ENCODE data around the gene DHRS9. TPM values are rescaled to one million over a fixed set of nuclear protein-coding genes. Genes with fewer than 3 reads are reported as not detected.

DHRS9 gene
- polyA plus RNA-seq, 2 of the 4 experiments (the other 2 are of a cell fraction): 0.19 to 0.25 TPM

DNA sequence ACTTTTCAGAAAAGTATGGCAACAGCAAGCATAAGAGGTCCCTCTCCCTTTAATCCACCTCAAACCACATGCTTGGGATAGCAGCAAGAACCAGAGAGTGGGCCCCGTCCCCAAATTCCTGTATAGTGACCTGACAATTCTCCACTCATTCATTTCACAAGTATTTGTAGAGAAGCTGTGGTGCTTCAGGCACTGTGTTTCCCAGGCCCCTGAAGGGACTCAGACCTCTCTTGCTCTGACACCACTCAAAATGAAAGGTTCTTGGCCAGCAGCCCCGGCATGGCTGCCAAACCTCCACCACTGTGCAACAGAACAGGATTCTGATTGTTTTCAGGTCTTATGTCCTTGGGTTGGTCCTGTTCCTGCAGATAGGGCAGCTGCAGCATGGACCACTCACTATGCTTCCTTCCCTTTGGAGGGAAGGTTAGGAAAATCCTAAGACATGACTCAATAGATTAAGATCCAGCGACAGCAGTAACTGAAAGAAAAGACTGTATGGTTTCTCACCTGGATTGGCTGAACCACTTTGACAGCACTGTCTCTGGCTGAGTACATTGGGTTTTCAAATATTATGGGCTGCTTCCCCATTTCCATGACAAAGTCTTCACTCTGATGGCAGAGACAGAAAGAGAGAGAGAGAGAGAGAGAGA is 67.6 kb downstream of the DHRS9 start:
- FAIRE-seq (no peak), DNase-seq (ENCODE audit: low read depth in 1 of 2, low spot score in 1 of 2) (no peak), ATAC-seq (no peak)
- Histone ChIP-seq H3K9me3 (no peaks in the 10 kb centered on the region), H3K4me2 (no peak overlapping the region), H3K4me1 (no peaks in the 10 kb centered on the region), H3K4me3 (no peak overlapping the region), H3K27ac (no peak overlapping the region)
- 63% methylated on average over 3 of the region's 3 CpGs for WGBS (ENCODE audit: missing lambda C conversion rate)
- CTCF ChIA-PET: no interaction called here
- POLR2A ChIA-PET: no interaction called here
- TF ChIP-seq FOSB (CRISPR knock-in tag; IDR thresholded peaks at IDR 0.05) (no peak), EP300 (IDR thresholded peaks at IDR 0.05) (no peak), CHD2 (IDR thresholded peaks at IDR 0.05; ENCODE audit: low read length, partially characterized antibody) (no peak), ZFP36 (IDR thresholded peaks at IDR 0.05; ENCODE audit: borderline replicate concordance, partially characterized antibody) (no peak), ZSCAN20 (CRISPR knock-in tag; IDR thresholded peaks at IDR 0.05) (no peak), BHLHE40 (IDR thresholded peaks at IDR 0.05; ENCODE audit: low read depth, low read length) (no peak), CBX8 (IDR thresholded peaks at IDR 0.05) (no peak), CHD4 (IDR thresholded peaks at IDR 0.05; ENCODE audit: borderline replicate concordance) (no peak), KDM1A (IDR thresholded peaks at IDR 0.05; ENCODE audit: low read depth) (no peak), JUNB (IDR thresholded peaks at IDR 0.05) (no peak), HOXA7 (CRISPR knock-in tag; IDR thresholded peaks at IDR 0.05) (no peak)
- TF ChIP-seq, protein P1, sequence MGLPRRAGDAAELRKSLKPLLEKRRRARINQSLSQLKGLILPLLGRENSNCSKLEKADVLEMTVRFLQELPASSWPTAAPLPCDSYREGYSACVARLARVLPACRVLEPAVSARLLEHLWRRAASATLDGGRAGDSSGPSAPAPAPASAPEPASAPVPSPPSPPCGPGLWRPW (IDR thresholded peaks at IDR 0.05): no peak

DNA sequence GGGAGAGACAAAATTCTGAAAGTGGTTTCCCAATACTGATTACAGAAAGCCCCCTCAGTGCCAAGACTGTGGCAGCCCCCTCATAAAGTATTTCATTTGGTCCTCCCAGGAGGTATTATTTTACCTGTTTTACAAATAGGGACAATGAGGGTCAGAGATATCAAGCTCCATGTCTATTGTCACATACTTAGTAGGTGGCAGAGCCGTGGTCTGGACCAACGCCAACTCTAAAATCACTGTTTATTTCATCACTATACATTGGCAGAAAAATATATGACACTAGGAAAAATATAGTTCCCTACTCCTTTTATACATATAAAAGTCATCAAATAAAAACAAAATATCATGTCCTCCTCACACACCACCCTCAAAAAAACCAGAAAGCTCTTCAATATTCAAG is 68.6 kb downstream of the DHRS9 start:
- FAIRE-seq (no peak), DNase-seq (ENCODE audit: low read depth in 1 of 2, low spot score in 1 of 2) (no peak), ATAC-seq (no peak)
- TF ChIP-seq, protein P2, sequence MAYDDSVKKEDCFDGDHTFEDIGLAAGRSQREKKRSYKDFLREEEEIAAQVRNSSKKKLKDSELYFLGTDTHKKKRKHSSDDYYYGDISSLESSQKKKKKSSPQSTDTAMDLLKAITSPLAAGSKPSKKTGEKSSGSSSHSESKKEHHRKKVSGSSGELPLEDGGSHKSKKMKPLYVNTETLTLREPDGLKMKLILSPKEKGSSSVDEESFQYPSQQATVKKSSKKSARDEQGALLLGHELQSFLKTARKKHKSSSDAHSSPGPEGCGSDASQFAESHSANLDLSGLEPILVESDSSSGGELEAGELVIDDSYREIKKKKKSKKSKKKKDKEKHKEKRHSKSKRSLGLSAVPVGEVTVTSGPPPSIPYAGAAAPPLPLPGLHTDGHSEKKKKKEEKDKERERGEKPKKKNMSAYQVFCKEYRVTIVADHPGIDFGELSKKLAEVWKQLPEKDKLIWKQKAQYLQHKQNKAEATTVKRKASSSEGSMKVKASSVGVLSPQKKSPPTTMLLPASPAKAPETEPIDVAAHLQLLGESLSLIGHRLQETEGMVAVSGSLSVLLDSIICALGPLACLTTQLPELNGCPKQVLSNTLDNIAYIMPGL (CRISPR knock-in tag; IDR thresholded peaks at IDR 0.05; ENCODE audit: borderline replicate concordance): no peak
- no peak for TF ChIP-seq NR3C1 (IDR thresholded peaks at IDR 0.05)
- no peak for TF ChIP-seq ZFP36 (IDR thresholded peaks at IDR 0.05; ENCODE audit: borderline replicate concordance, partially characterized antibody)
- TF ChIP-seq RARB (CRISPR knock-in tag; IDR thresholded peaks at IDR 0.05): no peak
- no peak for TF ChIP-seq HOXB13 (CRISPR knock-in tag; IDR thresholded peaks at IDR 0.05; ENCODE audit: low read depth)
- TF ChIP-seq SREBF2 (IDR thresholded peaks at IDR 0.05): no peak
- TF ChIP-seq, protein P3, sequence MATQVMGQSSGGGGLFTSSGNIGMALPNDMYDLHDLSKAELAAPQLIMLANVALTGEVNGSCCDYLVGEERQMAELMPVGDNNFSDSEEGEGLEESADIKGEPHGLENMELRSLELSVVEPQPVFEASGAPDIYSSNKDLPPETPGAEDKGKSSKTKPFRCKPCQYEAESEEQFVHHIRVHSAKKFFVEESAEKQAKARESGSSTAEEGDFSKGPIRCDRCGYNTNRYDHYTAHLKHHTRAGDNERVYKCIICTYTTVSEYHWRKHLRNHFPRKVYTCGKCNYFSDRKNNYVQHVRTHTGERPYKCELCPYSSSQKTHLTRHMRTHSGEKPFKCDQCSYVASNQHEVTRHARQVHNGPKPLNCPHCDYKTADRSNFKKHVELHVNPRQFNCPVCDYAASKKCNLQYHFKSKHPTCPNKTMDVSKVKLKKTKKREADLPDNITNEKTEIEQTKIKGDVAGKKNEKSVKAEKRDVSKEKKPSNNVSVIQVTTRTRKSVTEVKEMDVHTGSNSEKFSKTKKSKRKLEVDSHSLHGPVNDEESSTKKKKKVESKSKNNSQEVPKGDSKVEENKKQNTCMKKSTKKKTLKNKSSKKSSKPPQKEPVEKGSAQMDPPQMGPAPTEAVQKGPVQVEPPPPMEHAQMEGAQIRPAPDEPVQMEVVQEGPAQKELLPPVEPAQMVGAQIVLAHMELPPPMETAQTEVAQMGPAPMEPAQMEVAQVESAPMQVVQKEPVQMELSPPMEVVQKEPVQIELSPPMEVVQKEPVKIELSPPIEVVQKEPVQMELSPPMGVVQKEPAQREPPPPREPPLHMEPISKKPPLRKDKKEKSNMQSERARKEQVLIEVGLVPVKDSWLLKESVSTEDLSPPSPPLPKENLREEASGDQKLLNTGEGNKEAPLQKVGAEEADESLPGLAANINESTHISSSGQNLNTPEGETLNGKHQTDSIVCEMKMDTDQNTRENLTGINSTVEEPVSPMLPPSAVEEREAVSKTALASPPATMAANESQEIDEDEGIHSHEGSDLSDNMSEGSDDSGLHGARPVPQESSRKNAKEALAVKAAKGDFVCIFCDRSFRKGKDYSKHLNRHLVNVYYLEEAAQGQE (IDR thresholded peaks at IDR 0.05): no peak
- TF ChIP-seq, protein P4, sequence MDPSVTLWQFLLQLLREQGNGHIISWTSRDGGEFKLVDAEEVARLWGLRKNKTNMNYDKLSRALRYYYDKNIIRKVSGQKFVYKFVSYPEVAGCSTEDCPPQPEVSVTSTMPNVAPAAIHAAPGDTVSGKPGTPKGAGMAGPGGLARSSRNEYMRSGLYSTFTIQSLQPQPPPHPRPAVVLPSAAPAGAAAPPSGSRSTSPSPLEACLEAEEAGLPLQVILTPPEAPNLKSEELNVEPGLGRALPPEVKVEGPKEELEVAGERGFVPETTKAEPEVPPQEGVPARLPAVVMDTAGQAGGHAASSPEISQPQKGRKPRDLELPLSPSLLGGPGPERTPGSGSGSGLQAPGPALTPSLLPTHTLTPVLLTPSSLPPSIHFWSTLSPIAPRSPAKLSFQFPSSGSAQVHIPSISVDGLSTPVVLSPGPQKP (IDR thresholded peaks at IDR 0.05; ENCODE audit: low read depth, low read length): no peak
- TF ChIP-seq, protein P5, sequence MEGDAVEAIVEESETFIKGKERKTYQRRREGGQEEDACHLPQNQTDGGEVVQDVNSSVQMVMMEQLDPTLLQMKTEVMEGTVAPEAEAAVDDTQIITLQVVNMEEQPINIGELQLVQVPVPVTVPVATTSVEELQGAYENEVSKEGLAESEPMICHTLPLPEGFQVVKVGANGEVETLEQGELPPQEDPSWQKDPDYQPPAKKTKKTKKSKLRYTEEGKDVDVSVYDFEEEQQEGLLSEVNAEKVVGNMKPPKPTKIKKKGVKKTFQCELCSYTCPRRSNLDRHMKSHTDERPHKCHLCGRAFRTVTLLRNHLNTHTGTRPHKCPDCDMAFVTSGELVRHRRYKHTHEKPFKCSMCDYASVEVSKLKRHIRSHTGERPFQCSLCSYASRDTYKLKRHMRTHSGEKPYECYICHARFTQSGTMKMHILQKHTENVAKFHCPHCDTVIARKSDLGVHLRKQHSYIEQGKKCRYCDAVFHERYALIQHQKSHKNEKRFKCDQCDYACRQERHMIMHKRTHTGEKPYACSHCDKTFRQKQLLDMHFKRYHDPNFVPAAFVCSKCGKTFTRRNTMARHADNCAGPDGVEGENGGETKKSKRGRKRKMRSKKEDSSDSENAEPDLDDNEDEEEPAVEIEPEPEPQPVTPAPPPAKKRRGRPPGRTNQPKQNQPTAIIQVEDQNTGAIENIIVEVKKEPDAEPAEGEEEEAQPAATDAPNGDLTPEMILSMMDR (IDR thresholded peaks at IDR 0.05): no peak
- no peak for TF ChIP-seq HOXB5 (CRISPR knock-in tag; IDR thresholded peaks at IDR 0.05)
- TF ChIP-seq RCOR1 (IDR thresholded peaks at IDR 0.05; ENCODE audit: low read depth, low read length): no peak
- no peak for TF ChIP-seq HOXA7 (CRISPR knock-in tag; IDR thresholded peaks at IDR 0.05)
- no peak for TF ChIP-seq POLR2A (IDR thresholded peaks at IDR 0.05; ENCODE audit: low read length)
- TF ChIP-seq, protein P6, sequence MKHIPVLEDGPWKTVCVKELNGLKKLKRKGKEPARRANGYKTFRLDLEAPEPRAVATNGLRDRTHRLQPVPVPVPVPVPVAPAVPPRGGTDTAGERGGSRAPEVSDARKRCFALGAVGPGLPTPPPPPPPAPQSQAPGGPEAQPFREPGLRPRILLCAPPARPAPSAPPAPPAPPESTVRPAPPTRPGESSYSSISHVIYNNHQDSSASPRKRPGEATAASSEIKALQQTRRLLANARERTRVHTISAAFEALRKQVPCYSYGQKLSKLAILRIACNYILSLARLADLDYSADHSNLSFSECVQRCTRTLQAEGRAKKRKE (CRISPR knock-in tag; IDR thresholded peaks at IDR 0.05; ENCODE audit: low read depth): no peak
- TF ChIP-seq EHF (CRISPR knock-in tag; IDR thresholded peaks at IDR 0.05): no peak
- TF ChIP-seq TFCP2L1 (CRISPR knock-in tag; IDR thresholded peaks at IDR 0.05): no peak
- 51% methylated on average over 2 of the region's 2 CpGs for WGBS (ENCODE audit: missing lambda C conversion rate)
- POLR2A ChIA-PET: no interaction called here
- Histone ChIP-seq H3K4me2 (no peak overlapping the region), H3K4me1 (no peaks in the 10 kb centered on the region), H3K4me3 (no peak overlapping the region), H3K27ac (no peak overlapping the region), H3K9me3 (no peaks in the 10 kb centered on the region)
- CTCF ChIA-PET: interaction anchor here (0.6 to 7.1 kb wide), 5 partner anchors 10 to 179 kb away, joined by 3 to 78 read pairs (median 3); no protein-coding TSS in a partner anchor
